MM.1S (cell line): Measurements from ENCODE around the gene SPATS2.

Experiments
- CTCF ChIP-seq: fragments of 300-600 bp; sonication (generic); IDR thresholded peaks from 2 replicates; pipeline ENCODE4 v1.5.1; 2016; ENCODE audit warnings: antibody characterized with exemption, low read length, mixed read lengths
- EZH2phosphoT487 ChIP-seq: fragments of 300-600 bp; sonication (generic); IDR thresholded peaks from 2 replicates; pipeline ENCODE4 v1.6.1; 2018; ENCODE audit warnings: antibody characterized with exemption, low read length

GRCh38 chr12:49461221-49461620 is 94.0 kb downstream of the SPATS2 start:
- no peak for TF ChIP-seq CTCF
- TF ChIP-seq EZH2phosphoT487 = no peak
